Astrocyte of the spinal cord (primary cell): ENCODE data around the gene SCYL2.
"Not testable (repeated sequence)": the region's sequence is repeated elsewhere in the genome, so short reads cannot be mapped to it uniquely, and the experiment has no call there.

Experiments used
- DNase-seq: peaks from one replicate; pipeline ENCODE4 v3.0.0; 2011; ENCODE audit warnings: low read depth, low spot score
- H3K4me3 ChIP-seq: 2 replicates; pipeline ENCODE4 v1.5.1; 2011; ENCODE audit warnings: low read depth, mild to moderate bottlenecking, low read length, moderate library complexity
- CTCF ChIP-seq: IDR thresholded peaks from 2 replicates; pipeline ENCODE4 v1.5.1; 2012; ENCODE audit warnings: low read depth, mild to moderate bottlenecking, low read length, inconsistent platforms
- in situ Hi-C: cut with HindIII; loops from 2 replicates; pipeline ENCODE4 v1.10.0; 2017; ENCODE audit warnings: low sequenced_read_pairs

SCYL2 gene

GRCh38 chr12:100293017-100293416 lies 26.0 kb downstream of the SCYL2 start:
- no peak for TF ChIP-seq CTCF
- H3K4me3 ChIP-seq: no peak overlapping the region
- in situ Hi-C loops: no loop called here

GRCh38 chr12:100294366-100294765 lies 27.4 kb downstream of the SCYL2 start:
- H3K4me3 ChIP-seq, DNase-seq, in situ Hi-C loops: not testable (repeated sequence)

More at GRCh38 chr12:100293017-100293416, 26.0 kb downstream of the SCYL2 start:
- no peak for DNase-seq

GRCh38 chr12:100295764-100296555 lies 29.0 kb downstream of the SCYL2 start:
- TF ChIP-seq CTCF: no peak

GRCh38 chr12:100302081-100302480 lies 35.1 kb downstream of the SCYL2 start:
- in situ Hi-C loops: no loop called here
- no peak for TF ChIP-seq CTCF
- H3K4me3 ChIP-seq: no peak overlapping the region
- no peak for DNase-seq

More at GRCh38 chr12:100295764-100296555, 29.0 kb downstream of the SCYL2 start:
- no peak overlapping the region for H3K4me3 ChIP-seq
- in situ Hi-C loops: no loop called here
- DNase-seq: no peak

GRCh38 chr12:100303831-100304230 lies 36.9 kb downstream of the SCYL2 start:
- TF ChIP-seq CTCF: no peak
- no peak overlapping the region for H3K4me3 ChIP-seq
- no peak for DNase-seq
- in situ Hi-C loops: no loop called here

- in situ Hi-C loops, DNase-seq: not testable (repeated sequence)
These were observed 37.4 kb downstream of the SCYL2 start for GRCh38 chr12:100304334-100304733.

GRCh38 chr12:100308138-100308537 lies 41.2 kb downstream of the SCYL2 start:
- H3K4me3 ChIP-seq, in situ Hi-C loops, DNase-seq: not testable (repeated sequence)

More at GRCh38 chr12:100304334-100304733, 37.4 kb downstream of the SCYL2 start:
- not testable (repeated sequence) for H3K4me3 ChIP-seq

GRCh38 chr12:100311317-100311716 lies 44.3 kb downstream of the SCYL2 start:
- in situ Hi-C loops: no loop called here
- no peak for TF ChIP-seq CTCF
- no peak for DNase-seq
- no peak overlapping the region for H3K4me3 ChIP-seq
